GM19193 (cell line): ENCODE results near the gene SMYD4.
A peak's percentile ranks its signal among the peaks of the same experiment; 100 is the strongest.

Experiments
- POLR2A ChIP-seq: IDR thresholded peaks from 4 replicates; pipeline ENCODE4 v1.6.1; 2011; ENCODE audit not compliant: insufficient read depth, insufficient read length; ENCODE audit errors: extremely low read depth

The SMYD4 gene

GRCh38 chr17:1829592-1830257 lies at the start of gene SMYD4, which contains the start of gene RPA1:
Gene SMYD4 (minus strand): TSS chr17:1829902. CDS start chr17:1827994, 1,908 bp downstream.
Gene RPA1 (plus strand): TSS chr17:1830005. CDS start chr17:1830094, 89 bp downstream.
- TF ChIP-seq POLR2A = peak; percentile 90

- no peak for TF ChIP-seq POLR2A
Observed at GRCh38 chr17:1878419-1879121, 48.9 kb upstream of the SMYD4 start.

- no peak for TF ChIP-seq POLR2A
Observed at GRCh38 chr17:1875597-1875996, 45.9 kb upstream of the SMYD4 start.

GRCh38 chr17:1873418-1873817 lies 43.7 kb upstream of the SMYD4 start:
- TF ChIP-seq POLR2A = no peak

GRCh38 chr17:1872976-1873375 lies 43.3 kb upstream of the SMYD4 start:
- no peak for TF ChIP-seq POLR2A

GRCh38 chr17:1872254-1872653 lies 42.6 kb upstream of the SMYD4 start:
- TF ChIP-seq POLR2A = no peak

GRCh38 chr17:1871756-1872155 lies 42.1 kb upstream of the SMYD4 start:
- TF ChIP-seq POLR2A = no peak

- TF ChIP-seq POLR2A = no peak
Observed at GRCh38 chr17:1870592-1870991, 40.9 kb upstream of the SMYD4 start.

GRCh38 chr17:1868090-1868489 lies 38.4 kb upstream of the SMYD4 start:
- TF ChIP-seq POLR2A = no peak

GRCh38 chr17:1867307-1867706 lies 37.6 kb upstream of the SMYD4 start:
- no peak for TF ChIP-seq POLR2A

GRCh38 chr17:1865252-1866037 lies 35.7 kb upstream of the SMYD4 start:
- TF ChIP-seq POLR2A = no peak

GRCh38 chr17:1861391-1862010 lies 31.8 kb upstream of the SMYD4 start:
- no peak for TF ChIP-seq POLR2A

GRCh38 chr17:1860978-1861377 lies 31.3 kb upstream of the SMYD4 start:
- no peak for TF ChIP-seq POLR2A

GRCh38 chr17:1853698-1854097 lies 24.0 kb upstream of the SMYD4 start:
- TF ChIP-seq POLR2A = no peak

GRCh38 chr17:1852327-1852726 lies 22.6 kb upstream of the SMYD4 start:
- TF ChIP-seq POLR2A = no peak
